ENCODE measurements around the gene FRMD4A.

FRMD4A gene

DNA sequence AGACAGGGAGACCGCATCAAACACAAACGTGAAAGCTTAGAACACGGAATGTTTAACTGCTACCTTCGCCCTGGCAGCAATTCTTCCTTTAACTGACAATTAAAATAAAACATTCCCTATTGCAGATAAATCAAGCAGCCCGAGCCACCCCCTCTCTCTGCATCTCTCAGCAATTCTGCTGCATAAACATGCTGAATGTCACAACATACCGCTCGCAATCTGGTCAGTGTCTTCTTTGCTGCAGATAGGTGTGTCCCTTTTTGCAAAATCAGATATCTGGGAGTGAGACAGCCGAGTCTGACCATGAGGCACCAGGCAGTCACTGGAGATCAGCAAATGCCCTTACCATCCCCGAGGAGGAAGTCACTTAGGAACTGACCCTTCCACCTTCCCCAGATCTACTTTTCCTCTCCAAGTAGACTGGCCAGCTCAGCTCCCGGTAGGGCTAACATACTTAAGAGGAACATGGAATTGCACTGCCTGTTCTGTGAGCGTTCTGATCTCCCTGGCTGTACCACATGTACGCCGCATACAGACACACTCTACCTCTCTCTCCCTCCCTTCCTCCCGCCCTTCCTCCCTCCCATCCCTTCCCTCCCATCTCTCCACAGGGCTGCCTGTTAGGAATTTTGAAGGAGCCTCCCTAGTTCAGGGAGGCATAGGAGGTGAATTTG lies at the start of gene FRMD4A:
TSS of gene FRMD4A (minus strand) at position 537 of the 674 bp plus-strand sequence.
- no peak for DNase-seq (ENCODE audit: low read depth)

- DNase-seq (ENCODE audit: low read depth): no peak
These were observed 49.0 kb upstream of the FRMD4A start for GRCh38 chr10:14379556-14380280.

GRCh38 chr10:14378387-14378960 lies 47.8 kb upstream of the FRMD4A start:
- DNase-seq (ENCODE audit: low read depth): no peak

- no peak for DNase-seq (ENCODE audit: low read depth)
These were observed 47.0 kb upstream of the FRMD4A start for GRCh38 chr10:14377591-14378175.

DNA sequence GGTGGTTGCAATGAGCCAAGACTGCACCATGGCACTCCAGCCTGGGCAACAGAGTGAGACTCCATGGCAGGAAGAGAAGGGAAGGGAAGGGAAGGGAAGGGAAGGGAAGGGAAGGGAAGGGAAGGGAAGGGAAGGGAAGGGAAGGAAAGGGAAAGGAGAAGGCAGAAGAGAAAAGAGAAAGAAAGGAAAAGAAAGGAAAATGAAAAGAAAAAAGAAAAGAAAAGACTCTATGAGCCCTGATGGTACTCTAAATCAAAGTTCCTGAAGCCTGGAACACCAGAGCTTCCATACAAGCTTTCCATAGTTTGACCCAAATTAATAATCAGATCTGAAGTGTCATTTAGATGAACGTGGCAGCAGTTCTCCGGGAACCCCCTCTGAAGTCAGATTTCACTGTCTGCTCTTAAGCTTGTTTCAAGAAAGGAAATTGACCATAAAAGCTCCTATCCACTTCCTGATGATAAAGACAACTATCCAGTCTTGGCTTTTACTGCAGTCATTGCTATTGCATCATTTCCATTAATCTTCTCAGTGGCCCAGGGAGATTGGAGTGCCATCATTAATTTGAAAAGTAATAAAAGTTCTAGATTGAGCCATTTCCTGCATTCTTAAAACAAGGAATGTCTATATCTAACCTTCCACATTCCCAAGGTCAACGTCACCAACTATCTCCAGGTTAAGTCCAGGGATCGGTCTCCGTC lies 44.2 kb upstream of the FRMD4A start:
- no peak for DNase-seq (ENCODE audit: low read depth)

GRCh38 chr10:14372606-14373005 lies 41.9 kb upstream of the FRMD4A start:
- DNase-seq (ENCODE audit: low read depth): no peak

DNA sequence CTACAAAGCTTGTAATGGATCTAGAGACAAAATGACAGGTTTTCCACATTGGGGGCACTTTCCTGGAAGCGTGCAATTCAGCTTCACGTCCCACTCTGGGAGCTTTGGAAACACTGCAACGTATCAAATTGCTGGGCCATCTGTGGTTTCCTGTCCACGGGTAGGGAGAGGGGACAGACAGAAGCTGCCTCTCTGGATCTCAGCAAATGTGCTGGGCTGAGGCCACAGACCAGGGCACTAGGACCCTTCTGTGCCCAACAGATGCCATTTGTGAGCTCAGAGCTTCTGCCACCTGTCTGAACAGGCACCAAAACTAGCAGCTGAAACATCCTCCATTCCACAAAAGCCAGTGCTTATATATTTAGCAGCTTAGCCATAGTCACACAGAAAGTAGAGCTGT lies 40.9 kb upstream of the FRMD4A start:
- DNase-seq (ENCODE audit: low read depth): no peak

DNA sequence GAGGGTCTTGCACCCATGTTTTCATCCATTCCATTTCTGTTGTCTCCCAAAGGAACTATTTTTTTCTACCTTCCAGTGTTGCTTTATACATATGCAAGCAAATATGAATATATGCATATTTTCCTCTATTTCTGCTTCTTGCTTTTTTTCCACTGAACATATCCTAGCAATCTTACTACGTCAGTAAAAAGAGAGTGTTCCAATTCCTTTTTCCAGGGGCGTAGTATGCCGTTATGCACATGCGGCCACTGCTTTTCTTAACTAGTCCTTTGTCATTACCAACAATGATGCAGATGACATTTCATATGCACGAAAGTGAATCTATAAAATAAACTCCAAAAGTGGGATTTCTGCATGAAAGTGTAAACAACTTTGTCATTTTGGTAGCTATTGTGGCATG lies 40.2 kb upstream of the FRMD4A start:
- DNase-seq (ENCODE audit: low read depth): no peak

GRCh38 chr10:14369906-14370305 lies 39.2 kb upstream of the FRMD4A start:
- DNase-seq (ENCODE audit: low read depth): no peak

- no peak for DNase-seq (ENCODE audit: low read depth)
These were observed 36.0 kb upstream of the FRMD4A start for GRCh38 chr10:14366760-14367159.

DNA sequence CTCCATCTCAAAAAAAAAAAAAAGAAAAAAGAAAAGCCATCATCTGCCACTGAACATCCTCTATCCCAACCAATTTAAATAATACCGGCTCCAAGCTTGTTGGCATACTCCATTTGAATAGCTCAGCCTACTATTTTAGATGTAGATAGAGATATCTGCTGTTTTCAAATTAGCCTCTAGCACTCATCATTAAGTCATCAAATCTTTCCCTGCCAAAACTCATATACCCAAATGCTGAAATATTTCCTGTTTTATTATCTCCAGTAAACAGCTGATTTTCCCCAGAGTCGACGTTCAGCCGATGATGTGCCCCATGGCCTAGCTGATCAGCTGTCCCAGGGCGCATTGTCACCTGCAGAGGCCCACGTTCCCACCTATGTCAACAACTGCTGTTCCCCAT lies 34.5 kb upstream of the FRMD4A start:
- DNase-seq (ENCODE audit: low read depth): no peak

DNA sequence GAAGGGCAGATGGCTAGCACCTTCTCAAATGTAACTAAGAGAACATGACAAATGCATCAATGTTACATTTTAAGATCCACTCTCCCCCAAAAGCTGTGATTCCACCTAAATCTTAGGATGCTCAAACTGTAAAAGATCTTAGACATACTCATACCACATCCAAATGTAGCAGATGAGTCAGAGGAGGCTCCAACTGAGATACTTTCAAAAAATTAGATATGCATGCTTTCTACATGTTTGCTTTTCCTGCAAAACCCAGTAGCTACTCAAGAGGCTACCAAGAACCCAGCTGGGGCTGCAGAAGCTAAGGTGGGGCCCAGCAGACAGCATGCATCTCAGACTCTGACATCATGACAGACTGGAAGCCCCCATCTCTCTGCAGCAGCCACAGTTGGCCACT lies 31.4 kb upstream of the FRMD4A start:
- no peak for DNase-seq (ENCODE audit: low read depth)

DNA sequence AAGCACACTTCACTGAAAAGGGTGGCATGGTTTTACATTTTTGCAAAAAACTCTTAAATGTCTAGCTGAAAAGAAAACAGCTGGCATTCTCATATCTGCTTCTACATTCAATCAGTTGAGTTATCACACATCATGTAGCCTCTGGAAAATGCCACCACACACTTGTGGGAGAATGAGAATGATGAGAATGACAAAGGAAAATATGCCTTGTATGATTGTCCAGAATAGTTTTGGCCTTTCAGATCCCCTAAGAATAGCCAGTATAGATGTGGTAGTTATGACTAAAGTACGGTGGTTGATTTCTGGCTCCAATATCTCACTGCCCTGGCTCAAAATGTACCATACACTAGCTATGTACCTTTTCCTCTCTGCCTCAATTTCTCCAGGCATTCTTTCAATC lies 30.2 kb upstream of the FRMD4A start:
- no peak for DNase-seq (ENCODE audit: low read depth)

GRCh38 chr10:14360515-14360914 lies 29.8 kb upstream of the FRMD4A start:
- DNase-seq (ENCODE audit: low read depth): no peak

- no peak for DNase-seq (ENCODE audit: low read depth)
These were observed 28.3 kb upstream of the FRMD4A start for GRCh38 chr10:14358886-14359573.

- no peak for DNase-seq (ENCODE audit: low read depth)
These were observed 26.2 kb upstream of the FRMD4A start for GRCh38 chr10:14356921-14357320.

DNA sequence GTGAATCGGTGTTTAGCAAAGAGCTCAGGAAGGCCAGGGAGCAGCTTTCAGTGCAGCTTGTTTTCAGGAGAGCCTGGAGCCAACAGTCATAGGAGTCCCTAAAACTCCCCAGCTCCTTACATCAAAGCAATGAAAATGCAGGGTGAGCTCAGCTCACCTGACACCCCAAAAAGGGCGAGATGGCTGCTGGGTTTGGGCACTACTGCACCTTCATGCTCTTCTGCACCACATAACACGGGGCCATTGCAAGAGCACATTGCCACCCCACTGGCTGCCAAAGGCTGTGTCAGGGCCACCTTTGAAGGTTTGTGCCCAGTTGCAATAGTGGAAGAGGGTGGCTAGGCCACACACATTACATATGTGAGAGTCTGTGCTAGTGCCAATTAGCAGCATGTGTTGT lies 25.0 kb upstream of the FRMD4A start:
- DNase-seq (ENCODE audit: low read depth): no peak

DNA sequence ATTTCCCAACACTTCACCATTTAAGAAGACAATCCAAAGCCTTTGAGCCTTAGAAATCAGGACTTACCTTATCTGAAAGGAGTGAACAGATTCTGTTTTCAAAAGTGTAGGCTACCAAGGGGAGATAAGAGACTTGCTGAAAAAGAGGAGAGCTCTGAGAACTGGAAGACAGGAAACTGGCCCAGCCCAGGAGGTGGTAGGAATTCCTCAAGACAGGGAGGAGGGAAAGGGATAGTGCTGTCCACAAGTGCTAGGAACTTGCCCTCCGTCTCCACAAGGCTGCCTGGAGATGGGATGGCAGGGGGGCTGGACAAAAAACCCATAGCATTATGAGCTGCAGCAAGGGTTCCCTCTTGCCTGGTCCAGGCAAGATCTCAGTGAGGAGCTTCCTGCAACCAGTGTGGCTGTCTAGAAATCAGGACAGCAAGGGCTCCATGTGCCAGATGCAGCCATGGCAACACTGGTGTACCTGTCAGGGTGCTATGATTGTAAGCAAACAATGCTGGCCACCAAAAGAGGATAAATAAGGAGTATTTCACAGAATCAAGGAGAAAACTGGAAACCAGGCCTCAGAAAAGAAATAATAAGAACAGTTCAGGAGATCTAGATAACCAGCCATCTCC lies 22.7 kb upstream of the FRMD4A start:
- DNase-seq (ENCODE audit: low read depth): no peak

DNA sequence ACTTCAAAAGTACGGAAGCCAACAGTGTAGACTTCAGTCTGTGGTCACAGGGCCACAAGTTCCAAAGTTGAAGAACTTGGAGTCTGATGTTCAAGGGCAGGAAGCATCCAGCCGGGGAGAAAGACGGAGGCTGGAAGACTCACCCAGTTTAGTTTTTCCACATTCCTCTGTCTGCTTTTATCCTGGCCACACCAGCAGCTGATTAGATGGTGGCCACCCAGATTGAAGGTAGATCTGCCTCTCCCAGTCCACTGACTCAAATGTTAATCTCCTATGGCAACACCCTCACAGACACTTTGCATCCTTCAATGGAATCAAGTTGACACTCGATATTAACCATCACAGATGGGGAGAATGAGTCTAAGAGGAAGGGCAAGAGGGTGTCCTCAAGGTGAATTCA lies 19.3 kb upstream of the FRMD4A start:
- no peak for DNase-seq (ENCODE audit: low read depth)

DNA sequence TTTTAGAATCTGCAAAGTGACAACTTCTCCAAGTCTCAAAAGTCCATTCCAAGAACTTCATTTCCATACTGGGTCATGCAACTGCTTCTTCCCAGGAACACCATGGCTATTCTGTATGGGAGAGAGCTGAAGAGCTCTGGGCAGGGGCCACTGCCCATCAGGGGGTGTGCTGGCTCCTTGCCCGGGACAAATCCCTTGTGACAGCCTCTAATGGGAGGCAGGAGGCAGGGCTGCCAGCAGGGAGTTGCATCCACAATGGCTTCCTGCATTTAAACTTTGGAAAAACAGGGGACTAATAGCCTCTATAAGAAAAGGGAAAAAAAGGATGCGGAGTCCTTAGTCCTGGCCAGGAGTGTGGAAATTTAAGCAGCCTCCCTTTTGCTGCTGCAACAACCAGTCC lies 18.4 kb upstream of the FRMD4A start:
- DNase-seq (ENCODE audit: low read depth): no peak

GRCh38 chr10:14345262-14345661 lies 14.5 kb upstream of the FRMD4A start:
- DNase-seq (ENCODE audit: low read depth): no peak

Measured in activated T-cell treated with anti-CD3 and anti-CD28 coated beads for 24 hours (primary cell).